SK-N-SH treated with all-trans-retinoic acid at 6 μM for 48 hours (cell line): ENCODE results near the gene MARF1.

ENCODE experiments used
- ATAC-seq: fragments of 200-7000 bp; cut with Tn5 transposase; 3 replicates; pipeline ENCODE4 v1.9.1; 2020; ENCODE audit warnings: mild to moderate bottlenecking, moderate library complexity
- ARNTL ChIP-seq: fragments of 450-650 bp; formaldehyde crosslinking; IDR thresholded peaks from 2 replicates; pipeline ENCODE4 v1.5.0; 2020; ENCODE audit warnings: low read depth, mild to moderate bottlenecking, moderate library complexity, borderline replicate concordance
- BACH2 ChIP-seq: fragments of 250-450 bp; sonication (Bioruptor Pico); IDR thresholded peaks from 2 replicates; pipeline ENCODE4 v1.9.0; 2021; ENCODE audit warnings: mild to moderate bottlenecking, borderline replicate concordance
- CREB5 ChIP-seq: fragments of 250-450 bp; sonication (Bioruptor Pico); IDR thresholded peaks from 2 replicates; pipeline ENCODE4 v1.5.1; 2020; ENCODE audit warnings: low read depth, mild to moderate bottlenecking, moderate library complexity
- CSDC2 ChIP-seq: fragments of 250-450 bp; sonication (Bioruptor Pico); IDR thresholded peaks from 2 replicates; pipeline ENCODE4 v1.5.0; 2020; ENCODE audit warnings: mild to moderate bottlenecking, moderate library complexity
- ESRRG ChIP-seq: fragments of 250-450 bp; sonication (Bioruptor Pico); IDR thresholded peaks from 2 replicates; pipeline ENCODE4 v1.6.1; 2021; ENCODE audit warnings: mild to moderate bottlenecking
- GLIS3 ChIP-seq: fragments of 250-450 bp; sonication (Bioruptor Pico); IDR thresholded peaks from 2 replicates; pipeline ENCODE4 v1.5.0; 2020; ENCODE audit warnings: mild to moderate bottlenecking, moderate library complexity
- ISL1 ChIP-seq: fragments of 250-450 bp; sonication (Bioruptor Pico); IDR thresholded peaks from 2 replicates; pipeline ENCODE4 v2.1.2; 2022; ENCODE audit warnings: mild to moderate bottlenecking, moderate library complexity
- OSR1 ChIP-seq: fragments of 250-450 bp; sonication (Bioruptor Pico); IDR thresholded peaks from 2 replicates; pipeline ENCODE4 v1.8.0; 2022; ENCODE audit warnings: moderate library complexity, mild to moderate bottlenecking, inconsistent platforms
- PATZ1 ChIP-seq: fragments of 250-450 bp; sonication (Bioruptor Pico); IDR thresholded peaks from 2 replicates; pipeline ENCODE4 v1.8.0; 2020; ENCODE audit warnings: mild to moderate bottlenecking, moderate library complexity, borderline replicate concordance
- RARB ChIP-seq: fragments of 250-450 bp; sonication (Bioruptor Pico); IDR thresholded peaks from 2 replicates; pipeline ENCODE4 v1.8.0; 2021; ENCODE audit warnings: mild to moderate bottlenecking, moderate library complexity
- SNAI2 ChIP-seq: fragments of 250-450 bp; sonication (Bioruptor Pico); IDR thresholded peaks from 2 replicates; pipeline ENCODE4 v1.5.0; 2020; ENCODE audit warnings: mild to moderate bottlenecking, moderate library complexity
- TCF4 ChIP-seq: fragments of 250-450 bp; sonication (Bioruptor Pico); IDR thresholded peaks from 2 replicates; pipeline ENCODE4 v1.8.0; 2021; ENCODE audit warnings: mild to moderate bottlenecking, moderate library complexity, borderline replicate concordance
- TOX ChIP-seq: fragments of 250-450 bp; sonication (Bioruptor Pico); IDR thresholded peaks from 2 replicates; pipeline ENCODE4 v1.8.0; 2021; ENCODE audit warnings: mild to moderate bottlenecking, moderate library complexity, borderline replicate concordance
- TSHZ2 ChIP-seq: fragments of 250-450 bp; sonication (Bioruptor Pico); IDR thresholded peaks from 2 replicates; pipeline ENCODE4 v1.5.0; 2020; ENCODE audit warnings: mild to moderate bottlenecking, moderate library complexity
- ZC3H10 ChIP-seq: fragments of 250-450 bp; sonication (Bioruptor Pico); IDR thresholded peaks from 2 replicates; pipeline ENCODE4 v1.5.1; 2021; ENCODE audit warnings: mild to moderate bottlenecking, moderate library complexity
- ZFP3 ChIP-seq: fragments of 250-450 bp; sonication (Bioruptor Pico); IDR thresholded peaks from 2 replicates; pipeline ENCODE4 v1.5.0; 2020; ENCODE audit warnings: mild to moderate bottlenecking, moderate library complexity
- ZFP30 ChIP-seq: fragments of 450-650 bp; formaldehyde crosslinking; IDR thresholded peaks from 2 replicates; pipeline ENCODE4 v1.5.0; 2022; ENCODE audit warnings: mild to moderate bottlenecking, moderate library complexity
- ZNF565 ChIP-seq: fragments of 450-650 bp; formaldehyde crosslinking; conservative IDR thresholded peaks from 2 replicates; pipeline ENCODE4 v1.5.0; 2020; ENCODE audit warnings: low read depth, mild to moderate bottlenecking, moderate library complexity
- ZNF70 ChIP-seq: fragments of 450-650 bp; formaldehyde crosslinking; IDR thresholded peaks from 2 replicates; pipeline ENCODE4 v1.5.0; 2020; ENCODE audit warnings: mild to moderate bottlenecking, moderate library complexity
- ZNF8 ChIP-seq: fragments of 450-650 bp; formaldehyde crosslinking; IDR thresholded peaks from 2 replicates; pipeline ENCODE4 v1.5.0; 2020; ENCODE audit warnings: mild to moderate bottlenecking, moderate library complexity
- TF ChIP-seq, protein P1 (sequence below): fragments of 250-450 bp; sonication (Bioruptor Pico); IDR thresholded peaks from 2 replicates; pipeline ENCODE4 v1.8.0; 2021; ENCODE audit warnings: low read depth, mild to moderate bottlenecking, moderate library complexity, borderline replicate concordance

MARF1 gene

DNA sequence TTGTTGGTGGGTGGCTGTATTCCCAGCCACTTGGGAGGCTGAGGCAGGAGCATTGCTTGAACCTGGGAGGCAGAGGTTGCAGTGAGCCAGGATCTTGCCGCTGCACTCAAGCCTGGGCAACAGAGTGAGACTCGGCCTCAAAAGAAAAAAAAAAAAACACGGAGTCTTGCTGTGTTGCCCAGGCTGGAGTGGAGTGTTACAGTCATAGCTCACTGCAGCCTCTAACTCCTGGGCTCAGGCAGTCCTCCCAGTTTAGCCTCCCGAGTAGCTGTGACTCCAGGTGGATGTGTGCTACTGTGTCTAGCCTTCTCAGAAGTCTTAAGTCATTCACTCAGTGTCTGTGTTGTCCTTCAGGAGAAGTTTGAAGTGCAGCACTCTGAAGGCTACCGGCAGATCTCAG is 34.5 kb upstream of the MARF1 start:
- TF ChIP-seq ESRRG (CRISPR knock-in tag) (no peak), ZFP30 (CRISPR knock-in tag) (no peak), ZNF565 (CRISPR knock-in tag) (no peak), ZNF70 (CRISPR knock-in tag) (no peak), OSR1 (CRISPR knock-in tag) (no peak), CSDC2 (no peak), ZFP3 (CRISPR knock-in tag) (no peak), TSHZ2 (CRISPR knock-in tag) (no peak), ZC3H10 (no peak), CREB5 (CRISPR knock-in tag) (no peak), SNAI2 (no peak), TOX (CRISPR knock-in tag) (no peak), BACH2 (CRISPR knock-in tag) (no peak), GLIS3 (CRISPR knock-in tag) (no peak), ZNF8 (CRISPR knock-in tag) (no peak), PATZ1 (no peak), TCF4 (CRISPR knock-in tag) (no peak), RARB (no peak)
- no peak for ATAC-seq

DNA sequence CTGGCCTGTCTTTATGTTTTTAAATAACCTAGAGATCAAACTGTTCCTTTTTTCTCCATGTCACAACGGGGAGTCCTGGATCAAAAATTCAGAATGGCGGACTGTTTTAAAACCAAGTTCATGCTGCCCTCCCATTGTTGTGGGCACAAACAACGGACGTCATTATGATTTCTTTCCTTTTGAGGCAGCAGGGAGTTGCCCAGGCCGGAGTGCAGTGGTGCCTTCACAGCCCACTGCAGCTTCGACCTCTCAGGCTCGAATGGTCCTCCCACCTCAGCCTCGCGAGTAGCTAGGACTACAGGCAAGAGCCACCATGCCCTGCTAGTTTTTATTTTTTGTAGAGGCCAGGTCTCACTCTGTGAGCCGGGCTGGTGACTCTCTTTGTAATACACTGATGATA is 33.6 kb upstream of the MARF1 start:
- ATAC-seq = no peak
- no peak for TF ChIP-seq ZNF70 (CRISPR knock-in tag)
- no peak for TF ChIP-seq ZFP30 (CRISPR knock-in tag)
- no peak for TF ChIP-seq RARB
- TF ChIP-seq ISL1 (CRISPR knock-in tag) = no peak
- no peak for TF ChIP-seq TCF4 (CRISPR knock-in tag)
- no peak for TF ChIP-seq ZNF8 (CRISPR knock-in tag)
- no peak for TF ChIP-seq OSR1 (CRISPR knock-in tag)
- no peak for TF ChIP-seq BACH2 (CRISPR knock-in tag)
- TF ChIP-seq TSHZ2 (CRISPR knock-in tag) = no peak
- no peak for TF ChIP-seq ZC3H10
- no peak for TF ChIP-seq ARNTL (CRISPR knock-in tag)
- no peak for TF ChIP-seq ZFP3 (CRISPR knock-in tag)

DNA sequence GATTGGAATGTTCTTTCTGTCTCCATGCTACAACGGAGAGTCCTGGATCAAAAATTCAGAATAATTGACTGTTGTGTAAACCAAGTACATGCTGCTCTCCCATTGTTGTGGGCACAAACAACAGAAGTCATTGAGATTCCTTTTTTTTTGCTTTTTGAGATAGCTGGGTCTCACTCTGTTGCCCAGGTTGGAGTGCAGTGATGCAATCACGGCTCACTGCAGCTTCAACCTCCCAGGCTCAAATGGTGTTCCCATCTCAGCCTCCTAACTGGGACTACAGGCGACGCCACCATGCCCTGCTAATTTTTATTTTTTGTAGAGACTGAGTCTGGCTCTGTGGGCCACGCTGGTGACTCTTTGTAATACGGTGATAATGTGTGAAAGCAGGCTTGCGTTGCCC is 31.6 kb upstream of the MARF1 start:
- TF ChIP-seq ZFP30 (CRISPR knock-in tag) = no peak
- no peak for TF ChIP-seq PATZ1
- TF ChIP-seq BACH2 (CRISPR knock-in tag) = no peak
- TF ChIP-seq TCF4 (CRISPR knock-in tag) = no peak
- no peak for TF ChIP-seq ZNF70 (CRISPR knock-in tag)
- TF ChIP-seq, protein P1, sequence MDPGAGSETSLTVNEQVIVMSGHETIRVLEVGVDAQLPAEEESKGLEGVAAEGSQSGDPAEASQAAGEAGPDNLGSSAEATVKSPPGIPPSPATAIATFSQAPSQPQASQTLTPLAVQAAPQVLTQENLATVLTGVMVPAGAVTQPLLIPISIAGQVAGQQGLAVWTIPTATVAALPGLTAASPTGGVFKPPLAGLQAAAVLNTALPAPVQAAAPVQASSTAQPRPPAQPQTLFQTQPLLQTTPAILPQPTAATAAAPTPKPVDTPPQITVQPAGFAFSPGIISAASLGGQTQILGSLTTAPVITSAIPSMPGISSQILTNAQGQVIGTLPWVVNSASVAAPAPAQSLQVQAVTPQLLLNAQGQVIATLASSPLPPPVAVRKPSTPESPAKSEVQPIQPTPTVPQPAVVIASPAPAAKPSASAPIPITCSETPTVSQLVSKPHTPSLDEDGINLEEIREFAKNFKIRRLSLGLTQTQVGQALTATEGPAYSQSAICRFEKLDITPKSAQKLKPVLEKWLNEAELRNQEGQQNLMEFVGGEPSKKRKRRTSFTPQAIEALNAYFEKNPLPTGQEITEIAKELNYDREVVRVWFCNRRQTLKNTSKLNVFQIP (CRISPR knock-in tag) = no peak
- no peak for TF ChIP-seq OSR1 (CRISPR knock-in tag)
- TF ChIP-seq TOX (CRISPR knock-in tag) = no peak
- no peak for ATAC-seq
